H1 (cell line): Measurements from ENCODE around the gene IMPG2.

ENCODE experiments used
- CBX8 ChIP-seq: fragments of 300-800, 300-1000 bp; sonication (generic); IDR thresholded peaks from 2 replicates; pipeline ENCODE4 v1.7.1; 2016; ENCODE audit warnings: low read depth, low read length, borderline replicate concordance
- EP300 ChIP-seq, 2 experiments: IDR thresholded peaks; 1 replicate in 1 of 2; 2 replicates in 1 of 2; pipeline ENCODE4 v1.6.1; 2011 to 2012; ENCODE audit warnings: low read depth in 2 of 2, low read length in 2 of 2, mild to moderate bottlenecking in 2 of 2, borderline replicate concordance in 1 of 2, inconsistent platforms in 1 of 2, moderate library complexity in 1 of 2
- EZH2 ChIP-seq: fragments of 200-600 bp; sonication (generic); IDR thresholded peaks from 2 replicates; pipeline ENCODE4 v1.7.1; 2012; ENCODE audit warnings: low read depth, mild to moderate bottlenecking, moderate library complexity, low read length, inconsistent platforms; ENCODE audit not compliant: severe bottlenecking
- NANOG ChIP-seq: IDR thresholded peaks from 2 replicates; pipeline ENCODE4 v1.6.1; 2011; ENCODE audit warnings: low read length, low read depth, mild to moderate bottlenecking, inconsistent platforms; ENCODE audit not compliant: insufficient read depth, poor library complexity, severe bottlenecking
- POLR2A ChIP-seq, 2 experiments: IDR thresholded peaks; 1 replicate in 1 of 2; 2 replicates in 1 of 2; pipeline ENCODE4 v1.6.1; 2011; ENCODE audit warnings: low read depth in 2 of 2, low read length in 2 of 2, mild to moderate bottlenecking in 2 of 2; ENCODE audit errors: control extremely low read depth in 1 of 2
- POLR2AphosphoS5 ChIP-seq: IDR thresholded peaks from 2 replicates; pipeline ENCODE4 v1.6.1; 2011; ENCODE audit warnings: low read depth, low read length
- RAD21 ChIP-seq, 2 experiments: IDR thresholded peaks in 1 of 2; conservative IDR thresholded peaks in 1 of 2; 2 replicates each; pipeline ENCODE4 v1.6.1; 2011; ENCODE audit warnings: low read depth in 2 of 2, low read length in 2 of 2, improper control_type of control experiment in 1 of 2, inconsistent platforms in 1 of 2, mild to moderate bottlenecking in 1 of 2, moderate library complexity in 1 of 2
- RXRA ChIP-seq: IDR thresholded peaks from 2 replicates; pipeline ENCODE4 v1.6.1; 2011; ENCODE audit warnings: low read depth, mild to moderate bottlenecking, low read length, moderate library complexity; ENCODE audit not compliant: insufficient read depth
- SIN3A ChIP-seq, 2 experiments: IDR thresholded peaks in 1 of 2; conservative IDR thresholded peaks in 1 of 2; 2 replicates each; pipeline ENCODE4 v1.6.1; 2011 to 2012; ENCODE audit warnings: low read length in 2 of 2, improper control_type of control experiment in 1 of 2, low read depth in 1 of 2, mild to moderate bottlenecking in 1 of 2
- YY1 ChIP-seq: IDR thresholded peaks from 2 replicates; pipeline ENCODE4 v1.6.1; 2011; ENCODE audit warnings: low read depth, mild to moderate bottlenecking, low read length
- TF ChIP-seq, protein P1 (sequence below), 3 experiments: IDR thresholded peaks; 1 replicate in 2 of 3; 2 replicates in 1 of 3; pipeline versions ENCODE4 v1.5.1 to v1.6.1; 2011; ENCODE audit warnings: low read length in 3 of 3, mild to moderate bottlenecking in 3 of 3, inconsistent platforms in 2 of 3, low read depth in 1 of 3, moderate library complexity in 1 of 3; ENCODE audit not compliant: insufficient read depth in 1 of 3; ENCODE audit errors: control extremely low read depth in 1 of 3
- TF ChIP-seq, protein P2 (sequence below): IDR thresholded peaks from 2 replicates; pipeline ENCODE4 v1.6.1; 2012; ENCODE audit warnings: inconsistent platforms

DNA sequence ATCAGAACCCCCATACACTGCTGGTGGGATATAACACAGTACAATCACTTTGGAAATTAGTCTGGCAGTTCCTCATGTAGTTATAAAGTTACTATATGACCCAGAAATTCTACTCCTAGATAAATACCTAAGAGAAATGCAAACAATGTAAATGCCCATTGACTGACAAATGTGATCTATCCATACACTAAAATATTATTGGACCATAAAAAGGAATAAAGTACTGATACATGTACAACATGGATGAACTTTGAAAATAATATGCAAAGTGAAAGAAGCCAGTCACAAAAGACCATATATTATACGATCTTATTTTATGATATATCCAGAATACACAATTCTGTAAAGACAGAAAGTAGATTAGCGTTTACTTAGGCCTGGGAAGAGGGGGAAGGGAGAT is 7.8 kb downstream of the IMPG2 start:
- no peak for TF ChIP-seq NANOG
- TF ChIP-seq, protein P1, sequence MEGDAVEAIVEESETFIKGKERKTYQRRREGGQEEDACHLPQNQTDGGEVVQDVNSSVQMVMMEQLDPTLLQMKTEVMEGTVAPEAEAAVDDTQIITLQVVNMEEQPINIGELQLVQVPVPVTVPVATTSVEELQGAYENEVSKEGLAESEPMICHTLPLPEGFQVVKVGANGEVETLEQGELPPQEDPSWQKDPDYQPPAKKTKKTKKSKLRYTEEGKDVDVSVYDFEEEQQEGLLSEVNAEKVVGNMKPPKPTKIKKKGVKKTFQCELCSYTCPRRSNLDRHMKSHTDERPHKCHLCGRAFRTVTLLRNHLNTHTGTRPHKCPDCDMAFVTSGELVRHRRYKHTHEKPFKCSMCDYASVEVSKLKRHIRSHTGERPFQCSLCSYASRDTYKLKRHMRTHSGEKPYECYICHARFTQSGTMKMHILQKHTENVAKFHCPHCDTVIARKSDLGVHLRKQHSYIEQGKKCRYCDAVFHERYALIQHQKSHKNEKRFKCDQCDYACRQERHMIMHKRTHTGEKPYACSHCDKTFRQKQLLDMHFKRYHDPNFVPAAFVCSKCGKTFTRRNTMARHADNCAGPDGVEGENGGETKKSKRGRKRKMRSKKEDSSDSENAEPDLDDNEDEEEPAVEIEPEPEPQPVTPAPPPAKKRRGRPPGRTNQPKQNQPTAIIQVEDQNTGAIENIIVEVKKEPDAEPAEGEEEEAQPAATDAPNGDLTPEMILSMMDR (IDR thresholded peaks at IDR 0.05; ENCODE audit: control extremely low read depth in 1 of 3, insufficient read depth in 1 of 3, low read depth in 1 of 3, low read length in 3 of 3): no peak
- TF ChIP-seq RAD21 (IDR thresholded peaks at IDR 0.05 in 1 of 2, conservative IDR thresholded peaks at IDR 0.05 in 1 of 2; ENCODE audit: low read depth in 2 of 2, low read length in 2 of 2): no peak
- TF ChIP-seq EZH2: no peak
- TF ChIP-seq, protein P2, sequence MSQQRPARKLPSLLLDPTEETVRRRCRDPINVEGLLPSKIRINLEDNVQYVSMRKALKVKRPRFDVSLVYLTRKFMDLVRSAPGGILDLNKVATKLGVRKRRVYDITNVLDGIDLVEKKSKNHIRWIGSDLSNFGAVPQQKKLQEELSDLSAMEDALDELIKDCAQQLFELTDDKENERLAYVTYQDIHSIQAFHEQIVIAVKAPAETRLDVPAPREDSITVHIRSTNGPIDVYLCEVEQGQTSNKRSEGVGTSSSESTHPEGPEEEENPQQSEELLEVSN: no peak
- TF ChIP-seq YY1: no peak
- TF ChIP-seq EP300 (IDR thresholded peaks at IDR 0.05; ENCODE audit: borderline replicate concordance in 1 of 2, low read depth in 2 of 2, low read length in 2 of 2): no peak
- TF ChIP-seq POLR2A (IDR thresholded peaks at IDR 0.05; ENCODE audit: control extremely low read depth in 1 of 2, low read depth in 2 of 2, low read length in 2 of 2): no peak
- no peak for TF ChIP-seq RXRA
- no peak for TF ChIP-seq POLR2AphosphoS5
- no peak for TF ChIP-seq CBX8
- no peak for TF ChIP-seq SIN3A (conservative IDR thresholded peaks at IDR 0.05 in 1 of 2, IDR thresholded peaks at IDR 0.05 in 1 of 2; ENCODE audit: low read depth in 1 of 2, low read length in 2 of 2)
